GM12801 (cell line): ENCODE results near the gene ERC1.

Experiments used
- CTCF ChIP-seq: IDR thresholded peaks from one replicate; pipeline ENCODE4 v1.5.1; 2011; ENCODE audit warnings: control low read depth; ENCODE audit not compliant: insufficient read length; ENCODE audit errors: extremely low read depth

ERC1 gene

GRCh38 chr12:951176-951575 lies 39.8 kb upstream of the ERC1 start:
- TF ChIP-seq CTCF, result no peak

- no peak for TF ChIP-seq CTCF
These were observed 37.2 kb upstream of the ERC1 start for GRCh38 chr12:953776-954175.

GRCh38 chr12:954741-955140 lies 36.3 kb upstream of the ERC1 start:
- TF ChIP-seq CTCF, result no peak

- TF ChIP-seq CTCF, result no peak
These were observed 35.1 kb upstream of the ERC1 start for GRCh38 chr12:955939-956338.

GRCh38 chr12:958588-959123 lies 32.4 kb upstream of the ERC1 start:
- TF ChIP-seq CTCF, result no peak

- TF ChIP-seq CTCF, result no peak
These were observed 24.3 kb upstream of the ERC1 start for GRCh38 chr12:966724-967123.

- no peak for TF ChIP-seq CTCF
These were observed 23.4 kb upstream of the ERC1 start for GRCh38 chr12:967641-968040.

GRCh38 chr12:968545-968944 lies 22.5 kb upstream of the ERC1 start:
- TF ChIP-seq CTCF, result no peak
